Jurkat, Clone E6-1 (cell line): ENCODE measurements around the gene LAMP5.

ENCODE experiments used
- DNase-seq: peaks from one replicate; pipeline ENCODE4 v3.0.0-alpha.2; 2011; ENCODE audit warnings: low read depth, low spot score
- H3K4me3 ChIP-seq: 2 replicates; pipeline ENCODE4 v1.5.1; 2011; ENCODE audit warnings: mild to moderate bottlenecking, low read length, control low read depth, moderate library complexity

Gene LAMP5

DNA sequence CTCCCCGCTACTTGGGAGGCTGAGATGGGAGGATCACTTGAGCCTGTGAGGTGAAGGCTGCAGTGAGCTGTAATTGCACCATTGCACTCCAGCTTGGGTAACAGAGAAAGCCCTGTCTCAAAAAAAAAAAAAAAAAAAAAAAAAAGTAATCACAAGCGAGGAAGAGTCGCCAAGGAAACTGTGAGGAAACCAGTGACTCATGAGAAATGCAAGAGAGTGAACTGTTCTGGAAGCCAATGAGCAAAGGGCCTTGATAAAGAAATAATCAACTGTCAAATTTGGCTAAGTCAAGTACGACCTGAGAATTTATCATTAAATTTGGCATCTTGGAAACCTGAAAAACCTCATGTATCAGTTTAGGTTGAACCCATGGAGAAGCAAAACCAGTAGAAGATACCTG lies 16.1 kb upstream of the LAMP5 start:
- no peak for DNase-seq
- H3K4me3 ChIP-seq = no peak overlapping the region

DNA sequence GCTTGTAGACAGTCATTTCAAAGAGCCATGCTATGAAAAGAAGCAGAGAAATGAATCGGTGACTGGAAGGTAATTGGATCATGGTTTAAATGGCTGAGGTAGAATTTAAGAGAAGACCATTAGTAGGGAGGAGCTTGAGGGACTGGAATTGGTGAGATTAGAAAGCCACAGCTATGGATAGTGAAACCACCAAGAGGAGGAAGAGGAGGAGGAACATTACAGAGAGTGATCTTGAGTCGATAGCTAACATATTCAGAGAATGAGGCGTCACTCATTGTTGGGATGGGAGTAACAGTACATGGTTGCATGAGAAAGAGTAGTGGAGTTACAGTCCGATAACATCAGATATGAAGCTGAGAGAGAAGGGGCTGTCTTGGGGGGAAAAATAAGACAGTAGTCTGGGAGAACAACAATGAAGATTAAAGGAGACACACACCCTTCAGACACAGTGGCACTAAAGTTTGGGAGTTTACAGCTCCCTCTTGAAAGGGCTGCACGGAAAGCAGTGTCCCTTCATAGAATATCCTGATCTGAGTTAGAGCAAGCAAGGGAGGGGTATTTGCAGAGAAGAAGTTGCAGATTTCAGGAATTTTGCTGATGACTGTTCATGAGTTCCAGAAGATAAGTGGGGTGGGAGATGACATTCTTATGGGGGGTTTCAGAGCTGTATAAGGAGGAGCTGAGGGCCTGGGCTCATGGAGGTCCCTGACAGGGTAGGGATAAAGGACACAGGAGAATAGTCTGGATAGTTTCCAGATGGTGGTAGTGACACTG lies 15.1 kb upstream of the LAMP5 start:
- H3K4me3 ChIP-seq = no peak overlapping the region
- DNase-seq = no peak

DNA sequence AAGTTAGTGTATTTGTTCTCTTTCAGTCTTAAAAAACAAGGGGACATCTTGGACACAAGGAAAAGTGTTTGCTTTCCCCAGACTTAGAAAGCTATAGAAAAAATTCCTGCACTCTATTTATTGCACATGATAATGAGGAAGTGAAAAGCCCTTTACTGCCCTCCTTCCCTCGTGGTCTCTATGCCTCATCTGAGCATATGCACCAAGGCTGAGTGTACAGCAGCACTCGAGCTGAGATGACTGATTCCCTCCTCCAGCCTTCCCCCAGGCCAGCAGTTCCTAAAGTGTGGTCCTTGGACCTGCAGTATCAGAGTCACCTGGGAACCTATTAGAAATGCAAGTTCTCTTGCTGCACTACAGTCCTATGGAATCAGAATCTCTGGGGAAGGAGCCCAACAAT lies 14.3 kb upstream of the LAMP5 start:
- no peak overlapping the region for H3K4me3 ChIP-seq
- DNase-seq = no peak

- no peak for DNase-seq
These were observed 12.9 kb upstream of the LAMP5 start for GRCh38 chr20:9501473-9501872.

GRCh38 chr20:9503526-9504245 lies 10.7 kb upstream of the LAMP5 start:
- H3K4me3 ChIP-seq = no peak overlapping the region
- DNase-seq = peak; percentile 6

More at GRCh38 chr20:9501473-9501872, 12.9 kb upstream of the LAMP5 start:
- H3K4me3 ChIP-seq = no peak overlapping the region

GRCh38 chr20:9506280-9506821 lies 8.0 kb upstream of the LAMP5 start:
- no peak for DNase-seq
- H3K4me3 ChIP-seq = no peak overlapping the region

DNA sequence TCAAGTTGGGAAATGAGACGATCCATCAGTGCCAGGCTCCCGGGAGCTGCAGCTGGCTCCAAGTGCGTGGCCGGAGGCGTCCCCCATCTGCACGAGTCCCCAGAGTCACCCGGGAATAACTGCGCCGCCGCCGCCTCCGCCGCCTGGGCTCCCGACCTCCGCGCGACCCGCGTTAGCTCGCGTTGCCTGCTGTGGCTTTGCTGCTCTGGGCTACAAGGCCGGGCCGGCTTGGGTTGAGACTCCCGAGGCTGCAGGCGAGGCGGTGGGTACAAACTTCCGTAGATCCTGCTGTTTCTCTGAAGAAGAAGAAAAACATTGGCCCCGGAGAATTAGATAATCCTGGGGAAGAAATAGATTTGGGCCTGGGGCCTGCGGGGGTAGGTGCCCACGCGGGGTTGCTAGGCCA lies 7.4 kb upstream of the LAMP5 start:
- DNase-seq = no peak
- H3K4me3 ChIP-seq = no peak overlapping the region

DNA sequence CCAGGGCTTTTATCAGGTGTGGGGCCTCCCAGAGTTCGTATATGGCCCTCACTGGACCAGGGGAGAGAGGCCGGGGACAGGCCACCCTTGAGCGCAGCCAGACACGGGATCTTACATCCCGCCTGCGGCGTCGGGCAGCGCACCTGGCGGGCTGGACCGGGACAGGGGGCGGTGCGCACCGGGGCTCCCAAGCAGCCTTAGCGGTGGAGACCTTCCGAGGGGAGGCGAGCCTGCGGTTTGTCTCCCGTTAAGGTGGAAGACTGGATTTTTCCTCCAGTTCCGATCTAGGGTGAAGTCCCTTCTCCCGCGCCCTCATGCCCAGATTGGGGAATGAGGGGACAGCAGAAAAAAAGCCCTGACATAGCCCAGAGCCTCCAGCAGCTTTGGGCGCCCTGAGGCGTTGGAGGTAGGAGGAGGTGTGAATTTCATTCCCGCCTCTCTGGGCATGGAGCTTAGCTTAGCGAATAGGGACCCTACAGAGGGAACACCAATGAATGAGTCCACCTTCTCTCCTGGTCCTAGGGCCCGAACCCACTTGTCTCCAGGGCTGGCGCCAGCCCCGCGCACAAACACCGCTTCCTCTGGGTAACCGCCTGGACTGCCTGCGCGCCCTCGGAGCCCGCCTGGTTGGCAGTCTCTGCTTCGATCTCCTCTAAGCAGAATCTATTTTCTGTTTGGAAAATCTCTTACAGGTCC lies 6.7 kb upstream of the LAMP5 start:
- H3K4me3 ChIP-seq = no peak overlapping the region
- no peak for DNase-seq

GRCh38 chr20:9508240-9508661 lies 6.1 kb upstream of the LAMP5 start:
- no peak overlapping the region for H3K4me3 ChIP-seq
- DNase-seq = no peak

DNA sequence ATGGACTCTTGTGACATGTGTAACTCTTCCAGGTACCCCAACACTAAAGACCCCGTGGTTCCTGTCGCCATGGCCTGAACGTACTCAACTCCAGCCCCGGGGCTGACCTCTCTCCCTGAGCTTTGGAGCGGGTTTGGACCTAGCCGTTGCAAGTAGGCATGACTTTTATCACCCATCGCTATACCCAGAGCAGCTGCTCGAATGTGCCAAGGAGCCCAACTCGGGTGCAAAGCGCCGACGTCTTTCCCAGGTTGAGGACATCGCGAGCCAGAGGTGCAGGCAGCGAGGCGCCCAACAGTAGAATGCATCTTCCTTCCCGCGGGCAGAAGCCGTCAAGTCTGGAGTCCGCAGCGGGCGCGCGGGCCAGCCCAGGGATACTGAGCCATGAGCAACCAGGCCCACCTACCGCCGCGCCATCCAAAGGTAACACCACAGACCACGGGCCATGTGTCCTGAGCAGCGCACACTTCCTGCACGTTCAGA lies 5.7 kb upstream of the LAMP5 start:
- H3K4me3 ChIP-seq = no peak overlapping the region
- no peak for DNase-seq

DNA sequence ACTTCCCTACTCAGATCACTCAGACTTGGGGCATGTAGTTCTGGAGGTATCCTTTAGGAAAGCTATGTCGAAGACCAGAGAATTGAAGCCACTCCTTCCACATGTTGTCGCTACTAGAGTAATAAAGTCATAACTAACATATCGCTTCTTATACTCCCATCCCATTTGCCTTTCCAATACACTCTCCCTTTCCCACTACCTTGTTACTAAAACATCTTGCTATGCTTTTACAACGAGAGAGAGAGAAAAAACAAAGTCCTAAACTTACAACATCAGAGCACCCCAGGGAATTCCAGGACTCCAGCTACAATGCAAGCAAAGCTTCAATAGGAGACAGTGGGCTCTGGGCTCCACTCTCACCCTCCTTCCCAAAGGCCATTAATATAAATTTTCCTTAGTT lies 5.1 kb upstream of the LAMP5 start:
- no peak for DNase-seq
- no peak overlapping the region for H3K4me3 ChIP-seq

DNA sequence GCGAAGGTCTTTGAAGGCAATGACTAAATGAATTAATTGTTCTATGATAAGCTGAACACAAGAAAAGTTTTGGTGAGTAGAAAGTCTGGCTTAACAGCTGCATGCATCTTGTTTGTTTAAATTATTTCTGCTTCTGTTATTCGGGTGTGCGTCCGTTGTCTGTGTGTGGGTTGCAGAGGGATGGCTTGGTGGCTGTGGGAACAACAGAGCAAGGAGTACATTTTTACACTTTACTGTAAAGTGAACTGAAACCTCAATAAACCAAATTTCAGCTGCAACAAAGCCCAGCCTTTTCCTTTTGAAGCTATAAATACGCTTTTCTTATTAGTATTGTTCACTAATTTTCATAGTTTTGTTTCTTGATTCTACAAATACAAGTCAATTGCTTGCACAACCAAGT lies 3.5 kb upstream of the LAMP5 start:
- H3K4me3 ChIP-seq = no peak overlapping the region
- no peak for DNase-seq

- DNase-seq = no peak
- no peak overlapping the region for H3K4me3 ChIP-seq
These were observed 324 bp upstream of the LAMP5 start for GRCh38 chr20:9514072-9514460.

DNA sequence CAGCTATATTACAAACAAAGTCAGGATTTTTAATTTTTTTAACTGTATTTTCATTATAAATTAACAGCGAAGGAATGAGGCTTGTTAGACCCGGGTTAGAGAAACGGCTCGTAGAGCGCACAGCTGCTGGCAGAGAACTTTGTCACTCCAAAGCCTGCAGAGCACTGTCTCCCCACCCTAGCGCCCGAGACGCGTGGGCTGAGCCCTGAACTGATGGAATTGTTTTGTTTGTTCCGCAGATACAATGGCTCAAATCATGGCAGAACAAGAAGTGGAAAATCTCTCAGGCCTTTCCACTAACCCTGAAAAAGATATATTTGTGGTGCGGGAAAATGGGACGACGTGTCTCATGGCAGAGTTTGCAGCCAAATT lies 810 bp downstream of the LAMP5 start:
- DNase-seq = no peak
- H3K4me3 ChIP-seq = no peak overlapping the region

DNA sequence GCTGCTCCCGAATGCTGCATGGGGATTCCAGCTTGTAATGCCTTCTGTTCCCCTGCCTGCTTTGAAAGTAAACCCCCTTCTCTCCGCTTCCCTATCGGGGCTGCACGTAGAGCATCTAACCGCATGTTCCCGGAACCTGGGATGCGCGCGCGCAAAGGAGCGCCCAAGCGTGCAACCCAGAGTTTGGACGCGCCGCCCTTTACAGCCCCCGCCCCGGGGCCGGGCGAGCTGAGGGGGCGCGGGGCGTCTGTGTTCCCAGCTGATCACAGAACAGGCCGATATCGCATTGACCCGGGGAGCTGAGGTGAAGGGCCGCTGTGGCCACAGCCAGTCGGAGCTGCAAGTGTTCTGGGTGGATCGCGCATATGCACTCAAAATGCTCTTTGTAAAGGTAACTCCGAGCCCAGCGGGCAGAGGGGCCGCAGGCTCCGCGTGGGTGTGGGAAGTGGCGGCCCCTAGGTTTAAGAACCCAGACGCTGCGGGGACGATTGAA lies 1.4 kb downstream of the LAMP5 start:
- H3K4me3 ChIP-seq = no peak overlapping the region
- no peak for DNase-seq

DNA sequence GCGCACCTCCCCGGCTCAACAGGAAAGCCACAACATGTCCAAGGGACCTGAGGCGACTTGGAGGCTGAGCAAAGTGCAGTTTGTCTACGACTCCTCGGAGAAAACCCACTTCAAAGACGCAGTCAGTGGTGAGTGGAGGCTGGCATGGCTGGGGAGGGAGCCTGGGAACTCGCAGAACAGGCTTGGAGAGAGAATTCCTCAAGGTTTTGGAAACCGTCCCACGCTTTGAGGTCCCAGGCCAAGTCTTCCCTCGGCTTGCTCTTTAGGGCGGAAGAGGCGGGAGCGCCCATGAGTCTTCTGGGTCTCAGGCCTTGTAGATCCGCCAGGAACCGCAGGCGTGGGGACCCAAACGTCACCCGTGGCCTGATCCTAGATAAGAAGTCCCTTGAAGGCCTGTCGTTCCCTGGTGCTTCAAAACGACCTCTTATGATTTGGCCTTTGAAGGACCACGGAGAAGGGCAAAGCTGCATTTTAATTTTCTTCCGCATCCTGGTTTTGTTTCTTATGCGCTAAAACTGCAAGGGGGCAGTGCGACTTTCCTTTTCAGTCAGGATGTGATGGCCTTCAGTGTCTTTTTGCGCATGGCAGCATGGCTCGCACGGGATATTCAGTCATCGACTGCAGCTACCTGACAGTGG lies 2.0 kb downstream of the LAMP5 start:
- DNase-seq = no peak

DNA sequence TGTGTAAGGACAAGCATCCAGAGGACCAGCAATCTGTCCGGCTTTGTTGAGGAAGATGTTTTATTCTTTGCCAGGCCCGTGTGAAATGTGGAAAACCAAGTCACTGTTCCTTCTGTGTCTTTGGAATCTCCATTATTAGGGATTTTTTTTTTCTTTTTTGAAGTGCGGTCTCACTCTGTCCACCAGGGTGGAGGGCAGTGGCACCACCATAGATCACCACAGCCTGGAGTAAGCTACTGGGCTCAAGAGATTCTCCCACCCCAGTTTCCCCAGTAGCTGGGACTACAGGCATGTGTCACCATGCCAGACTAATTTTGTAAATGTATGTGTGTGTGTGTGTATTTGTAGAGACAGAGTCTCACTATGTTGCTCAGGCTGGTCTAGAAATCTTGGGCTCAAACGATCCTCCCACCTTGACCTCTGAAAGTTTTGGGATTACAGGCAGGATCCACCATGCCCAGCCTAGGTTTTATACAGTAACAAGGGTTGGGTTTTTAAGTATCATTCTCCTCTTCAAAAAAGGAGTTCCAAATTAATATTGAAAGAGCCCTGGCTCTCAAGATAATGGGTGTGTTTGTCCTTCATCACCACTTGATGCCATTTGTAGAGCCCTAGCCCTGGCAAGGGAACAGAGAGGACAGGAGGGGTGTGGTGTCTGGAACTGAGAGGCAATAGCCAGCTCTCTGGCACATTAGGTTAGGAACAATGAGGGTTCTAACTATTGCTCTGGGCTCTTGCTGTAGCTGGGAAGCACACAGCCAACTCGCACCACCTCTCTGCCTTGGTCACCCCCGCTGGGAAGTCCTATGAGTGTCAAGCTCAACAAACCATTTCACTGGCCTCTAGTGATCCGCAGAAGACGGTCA lies 3.1 kb downstream of the LAMP5 start:
- H3K4me3 ChIP-seq = no peak overlapping the region
- no peak for DNase-seq

More for the DNA sequence above, 2.0 kb downstream of the LAMP5 start:
- no peak overlapping the region for H3K4me3 ChIP-seq

GRCh38 chr20:9518576-9519175 lies 4.3 kb downstream of the LAMP5 start:
- DNase-seq = no peak
- no peak overlapping the region for H3K4me3 ChIP-seq
